GM10248 (cell line): Measurements from ENCODE around the gene PRADC1.

Experiments used
- CTCF ChIA-PET: fragments of 300-600 bp; sonication (Branson Sonifier 250); formaldehyde crosslinking; extraction: SDS; loops from one replicate; lab custom pipeline; 2021; ENCODE audit warnings: antibody characterized with exemption; lab: Yijun Ruan, JAX
- POLR2A ChIA-PET: fragments of 350-650 bp; sonication (Branson Sonifier 250); formaldehyde crosslinking; extraction: SDS; loops from one replicate; lab custom pipeline; 2020; ENCODE audit warnings: antibody characterized with exemption; lab: Yijun Ruan, JAX
- DNase-seq: peaks from one replicate; pipeline ENCODE4 v3.0.0; 2012; ENCODE audit errors: extremely low spot score
- CTCF ChIP-seq: IDR thresholded peaks from 2 replicates; pipeline ENCODE4 v1.5.1; 2012; ENCODE audit warnings: mild to moderate bottlenecking, low read depth; ENCODE audit errors: extremely low read depth, missing control alignments, control extremely low read depth

PRADC1 gene

GRCh38 chr2:73259704-73260337, 26.8 kb upstream of the PRADC1 start:
- ChIA-PET POLR2A (no interaction called here), CTCF (interaction anchor here (3.1 kb wide), 1 partner anchor 30 kb away, joined by 14 read pairs; no protein-coding TSS in a partner anchor)
- TF ChIP-seq CTCF: no peak
- DNase-seq: no peak

GRCh38 chr2:73259276-73259675, 26.2 kb upstream of the PRADC1 start:
- CTCF ChIA-PET: interaction anchor here (3.1 kb wide), 1 partner anchor 31 kb away, joined by 14 read pairs; no protein-coding TSS in a partner anchor

GRCh38 chr2:73258913-73259215, 25.8 kb upstream of the PRADC1 start:
- CTCF ChIA-PET: interaction anchor here (3.1 kb wide), 1 partner anchor 31 kb away, joined by 14 read pairs; no protein-coding TSS in a partner anchor

More at GRCh38 chr2:73259276-73259675, 26.2 kb upstream of the PRADC1 start:
- no peak for DNase-seq
- TF ChIP-seq CTCF: no peak
- POLR2A ChIA-PET: no interaction called here

DNA sequence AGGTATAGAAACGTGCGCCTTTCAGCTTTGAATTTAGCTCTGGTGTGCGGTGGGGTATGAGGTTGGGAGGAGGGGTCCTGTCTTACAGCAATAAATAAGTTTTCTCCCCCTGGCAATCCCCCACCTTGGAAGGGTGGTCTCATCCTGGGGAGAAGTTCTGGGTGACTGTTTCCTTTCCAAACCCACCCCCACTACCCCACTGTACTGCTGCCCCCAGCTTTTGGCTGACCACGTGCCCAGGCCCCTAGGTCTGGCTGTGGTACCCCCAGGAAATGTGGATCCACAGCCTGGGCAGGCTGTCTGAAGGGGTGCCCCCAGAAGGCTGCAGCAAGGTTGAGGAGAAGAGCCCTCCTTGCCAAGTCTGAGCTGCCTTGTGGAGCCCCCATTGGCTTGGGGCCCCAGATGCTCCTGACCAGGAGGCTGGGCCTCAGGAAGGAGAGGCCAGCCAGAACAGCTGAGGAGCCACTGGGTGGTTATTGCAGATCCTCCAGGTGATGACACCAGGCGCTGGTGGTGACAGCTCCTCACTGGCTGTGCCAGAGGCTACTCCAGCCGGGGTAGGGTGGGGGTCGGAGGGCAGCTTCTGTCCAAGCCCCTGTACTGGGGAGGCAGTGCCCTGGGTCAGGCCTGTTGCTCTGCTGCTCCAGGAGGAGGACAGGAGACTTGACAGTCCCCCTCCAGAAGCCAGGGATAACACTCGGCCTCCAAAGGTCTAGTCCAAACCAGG, 25.3 kb upstream of the PRADC1 start:
- ChIA-PET CTCF (interaction anchor here (3.1 kb wide), 1 partner anchor 32 kb away, joined by 14 read pairs; no protein-coding TSS in a partner anchor), POLR2A (no interaction called here)
- no peak for TF ChIP-seq CTCF
- DNase-seq: no peak

More at GRCh38 chr2:73258913-73259215, 25.8 kb upstream of the PRADC1 start:
- no peak for TF ChIP-seq CTCF
- no peak for DNase-seq
- POLR2A ChIA-PET: no interaction called here

GRCh38 chr2:73257425-73258125, 24.5 kb upstream of the PRADC1 start:
- TF ChIP-seq CTCF: no peak
- no peak for DNase-seq
- CTCF ChIA-PET: interaction anchor here (3.1 kb wide), 1 partner anchor 32 kb away, joined by 14 read pairs; no protein-coding TSS in a partner anchor
- POLR2A ChIA-PET: no interaction called here

DNA sequence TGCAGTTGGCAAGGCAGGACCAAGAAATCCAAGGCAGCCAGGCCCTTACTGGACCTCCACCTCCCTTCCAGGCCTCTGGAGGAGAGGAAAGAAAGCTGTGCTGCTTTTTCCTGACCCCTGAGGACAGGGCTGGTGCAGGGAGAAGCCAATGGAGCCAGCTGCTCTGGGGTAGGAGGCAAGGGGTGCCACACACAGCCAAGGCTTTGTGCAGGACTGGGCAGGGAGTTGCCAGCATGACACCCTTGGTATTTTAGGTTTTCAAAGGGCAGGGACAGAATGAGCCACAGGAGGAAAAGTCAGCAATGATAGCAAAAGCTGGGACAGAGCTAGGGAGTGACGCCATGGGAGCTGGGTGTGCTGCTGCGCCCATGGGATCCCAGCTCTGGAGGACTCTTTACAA, 24.0 kb upstream of the PRADC1 start:
- TF ChIP-seq CTCF: no peak
- CTCF ChIA-PET: interaction anchor here (3.1 kb wide), 1 partner anchor 33 kb away, joined by 14 read pairs; no protein-coding TSS in a partner anchor
- no peak for DNase-seq
- POLR2A ChIA-PET: no interaction called here
